GM12874 (cell line): ENCODE measurements around the gene NOS1AP.

ENCODE experiments used
- TF ChIP-seq, protein P1 (sequence below): IDR thresholded peaks from 2 replicates; pipeline ENCODE4 v1.5.1; 2011; ENCODE audit warnings: low read depth, mild to moderate bottlenecking, control low read depth, low read length, moderate library complexity; ENCODE audit not compliant: insufficient read depth

The NOS1AP gene

DNA sequence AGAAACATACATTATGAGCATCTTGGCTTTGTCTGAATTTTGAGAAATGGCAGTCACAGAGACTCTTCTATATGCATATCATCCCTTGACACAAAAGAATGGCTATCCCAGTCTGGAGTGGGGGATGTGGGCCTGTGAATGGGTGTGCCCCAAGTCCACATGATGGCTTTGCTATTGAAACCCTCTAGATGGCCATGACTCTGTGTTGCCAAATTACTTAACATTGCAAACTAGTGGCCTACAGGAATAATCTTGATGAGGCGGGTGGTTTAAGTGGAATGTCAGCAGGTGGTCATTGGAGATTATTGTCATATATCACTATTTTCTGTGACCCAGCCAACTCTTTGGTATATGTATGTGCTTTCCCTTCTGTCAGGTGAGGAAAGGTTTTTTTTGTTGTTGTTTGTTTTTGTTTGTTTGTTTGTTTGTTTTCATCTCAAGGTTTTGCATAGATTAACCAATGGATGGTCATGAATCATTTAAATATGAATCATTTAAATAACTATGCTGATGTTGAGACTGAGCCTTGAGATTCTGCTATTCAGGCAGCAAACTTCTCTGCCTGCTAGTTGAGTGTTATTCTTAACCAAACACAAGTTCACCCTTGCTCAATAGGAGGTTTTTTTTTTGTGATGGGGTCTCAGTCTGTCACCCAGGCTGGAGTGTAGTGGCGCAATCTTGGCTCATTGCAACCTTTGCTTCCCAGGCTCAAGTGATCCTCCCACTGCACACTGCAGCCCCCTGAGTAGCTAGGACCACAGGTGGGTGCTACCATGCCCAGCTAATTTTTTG is 103.0 kb downstream of the NOS1AP start:
- TF ChIP-seq, protein P1, sequence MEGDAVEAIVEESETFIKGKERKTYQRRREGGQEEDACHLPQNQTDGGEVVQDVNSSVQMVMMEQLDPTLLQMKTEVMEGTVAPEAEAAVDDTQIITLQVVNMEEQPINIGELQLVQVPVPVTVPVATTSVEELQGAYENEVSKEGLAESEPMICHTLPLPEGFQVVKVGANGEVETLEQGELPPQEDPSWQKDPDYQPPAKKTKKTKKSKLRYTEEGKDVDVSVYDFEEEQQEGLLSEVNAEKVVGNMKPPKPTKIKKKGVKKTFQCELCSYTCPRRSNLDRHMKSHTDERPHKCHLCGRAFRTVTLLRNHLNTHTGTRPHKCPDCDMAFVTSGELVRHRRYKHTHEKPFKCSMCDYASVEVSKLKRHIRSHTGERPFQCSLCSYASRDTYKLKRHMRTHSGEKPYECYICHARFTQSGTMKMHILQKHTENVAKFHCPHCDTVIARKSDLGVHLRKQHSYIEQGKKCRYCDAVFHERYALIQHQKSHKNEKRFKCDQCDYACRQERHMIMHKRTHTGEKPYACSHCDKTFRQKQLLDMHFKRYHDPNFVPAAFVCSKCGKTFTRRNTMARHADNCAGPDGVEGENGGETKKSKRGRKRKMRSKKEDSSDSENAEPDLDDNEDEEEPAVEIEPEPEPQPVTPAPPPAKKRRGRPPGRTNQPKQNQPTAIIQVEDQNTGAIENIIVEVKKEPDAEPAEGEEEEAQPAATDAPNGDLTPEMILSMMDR: no peak

DNA sequence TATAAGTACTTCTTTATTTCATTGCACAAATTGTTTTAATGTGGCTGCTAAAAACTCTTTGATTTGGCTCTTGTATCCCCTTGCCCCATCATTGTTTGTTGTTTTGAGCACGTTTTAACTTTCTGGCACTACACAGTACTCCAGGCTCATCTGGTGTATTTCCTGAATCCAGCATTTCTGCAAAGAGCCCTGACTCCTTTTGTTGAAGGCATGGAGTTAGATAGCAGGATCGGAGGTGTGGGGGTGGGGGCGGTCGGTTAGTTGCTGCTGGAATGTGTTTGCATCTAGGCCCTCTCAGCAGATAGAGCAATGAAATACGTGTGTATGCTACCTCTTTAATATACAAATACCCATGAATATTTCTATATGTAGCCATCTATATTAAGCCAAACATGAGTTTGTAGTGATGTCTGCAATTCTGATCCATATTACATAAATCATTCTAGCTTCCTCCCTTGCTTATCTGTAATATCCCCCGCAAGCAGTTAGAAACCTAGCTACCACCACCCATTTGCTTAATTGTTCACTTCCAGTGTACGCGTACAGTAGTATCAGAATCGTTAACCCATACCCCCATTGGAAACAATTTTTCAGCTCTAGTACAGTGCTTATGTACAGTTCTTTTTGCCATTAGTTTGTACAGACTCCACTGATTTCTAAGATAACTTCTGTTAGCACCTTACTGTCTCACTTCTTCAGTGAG is 106.0 kb downstream of the NOS1AP start:
- TF ChIP-seq, protein P1: no peak

DNA sequence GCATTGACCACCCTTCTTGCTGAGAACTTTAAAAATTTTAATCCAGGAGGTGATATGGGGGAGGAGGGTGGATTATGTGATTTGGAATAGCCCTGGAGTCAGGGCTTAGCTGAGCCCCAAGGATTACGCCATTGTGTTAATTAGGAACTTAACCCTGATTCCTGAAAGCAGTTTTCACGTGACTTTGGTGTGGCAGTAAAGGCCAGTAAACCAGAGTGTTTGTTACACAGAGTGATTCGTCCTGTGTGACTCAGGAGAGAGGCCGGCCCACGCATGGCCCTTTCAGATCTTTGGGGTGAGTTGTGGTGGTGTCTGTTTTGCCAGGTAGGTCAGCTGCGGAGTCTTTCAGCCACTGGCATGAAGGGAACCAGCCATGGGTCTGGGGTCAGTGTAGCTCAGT is 107.6 kb downstream of the NOS1AP start:
- TF ChIP-seq, protein P1: no peak

DNA sequence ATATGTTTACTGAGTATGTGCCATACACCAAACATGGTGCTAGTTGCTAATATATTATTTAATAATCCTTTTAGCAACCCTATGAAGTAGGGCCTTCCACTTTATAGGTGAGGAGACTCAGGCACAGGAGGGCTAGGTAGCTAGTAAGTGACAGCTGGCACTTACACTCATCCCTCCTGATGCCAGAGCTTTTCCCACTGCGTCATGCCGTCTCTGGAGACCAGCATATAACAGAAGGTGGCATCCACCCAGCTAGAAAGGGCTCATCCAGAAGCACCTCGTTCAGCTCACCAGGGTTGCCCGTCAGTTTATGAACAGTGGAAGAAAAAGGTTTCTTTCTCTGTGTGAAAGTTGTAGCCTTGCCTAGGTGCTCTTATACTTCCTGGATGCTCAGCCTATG is 108.9 kb downstream of the NOS1AP start:
- TF ChIP-seq, protein P1: no peak

DNA sequence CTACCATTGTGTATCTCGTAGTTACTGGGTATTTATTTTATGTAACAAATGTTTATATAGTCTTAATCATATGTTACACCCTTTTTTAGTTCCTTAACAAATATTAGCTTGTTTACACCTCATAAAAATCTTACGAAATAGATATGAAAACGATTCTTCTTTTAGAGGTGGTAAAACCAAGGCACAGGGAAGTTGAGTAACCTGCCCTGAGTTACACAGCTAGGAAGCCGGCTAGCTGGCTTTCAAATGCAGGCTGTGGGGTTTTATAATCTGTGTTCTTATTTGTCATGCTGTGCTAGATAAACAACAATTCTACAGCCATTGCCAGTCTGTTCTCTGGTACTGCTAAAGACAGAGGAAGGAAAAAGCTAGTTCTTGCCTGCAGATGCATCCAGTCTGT is 109.6 kb downstream of the NOS1AP start:
- TF ChIP-seq, protein P1: no peak

DNA sequence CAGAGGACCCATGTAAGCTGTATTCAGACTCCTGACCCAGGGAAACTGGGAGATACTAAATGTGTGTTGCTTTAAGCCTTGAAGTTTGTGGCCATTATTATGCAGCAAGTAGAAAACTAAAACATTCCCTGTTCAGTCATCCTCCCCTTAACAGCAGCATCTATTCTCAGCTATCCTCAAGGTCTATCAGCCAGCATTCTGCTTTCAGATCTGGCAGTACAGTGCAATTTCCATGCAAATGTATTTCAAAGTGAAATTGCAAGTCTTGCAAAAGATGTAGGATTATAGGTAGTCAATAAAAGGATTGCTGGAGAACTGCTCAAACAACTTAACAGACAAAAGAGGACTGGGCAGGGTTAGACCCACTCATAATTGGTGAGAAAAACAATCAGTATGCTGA is 111.3 kb downstream of the NOS1AP start:
- TF ChIP-seq, protein P1: no peak

DNA sequence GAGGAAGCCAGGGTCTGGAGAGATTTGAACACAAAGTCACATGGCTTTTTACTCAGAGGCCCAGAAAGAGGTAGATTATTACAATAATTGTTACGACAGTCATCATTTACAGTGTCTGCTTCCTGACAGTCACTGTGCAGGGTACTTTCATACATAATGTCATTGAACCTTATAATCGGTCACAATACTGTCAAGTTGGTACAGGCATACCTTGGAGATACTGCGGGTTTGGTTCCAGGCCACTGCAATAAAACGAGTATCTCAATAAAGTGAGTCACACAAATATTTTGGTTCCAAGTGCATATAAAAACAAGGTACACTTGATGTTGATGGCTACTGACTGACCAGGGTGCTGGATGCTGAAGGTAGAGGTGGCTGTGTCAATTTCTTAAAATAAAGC is 112.6 kb downstream of the NOS1AP start:
- TF ChIP-seq, protein P1: no peak
